Measurements from ENCODE around the gene GAB2. TPM values are rescaled to one million over a fixed set of nuclear protein-coding genes. Genes with fewer than 3 reads are reported as not detected.
A peak's percentile ranks its signal among the peaks of the same experiment; 100 is the strongest.
"Not testable (repeated sequence)": the region's sequence is repeated elsewhere in the genome, so short reads cannot be mapped to it uniquely, and the experiment has no call there.

The GAB2 gene
- total RNA-seq, 2 experiments from 2014 or later, result 1.2 to 1.3 TPM

GRCh38 chr11:78465169-78465942 lies 47.7 kb upstream of the GAB2 start:
- peaks cover 21% of the 10 kb centered on the region for H3K4me1 ChIP-seq (ENCODE audit: insufficient read depth, low read length, poor library complexity, severe bottlenecking)
- no peaks in the 10 kb centered on the region for H3K9me2 ChIP-seq (ENCODE audit: insufficient read depth, low read length)
- ChIA-PET POLR2A (interaction anchor here (0.6 kb wide), 2 partner anchors 467 to 808 kb away, joined by 3 to 6 read pairs; no protein-coding TSS in a partner anchor), CTCF (ENCODE audit: unreplicated experiment) (no interaction called here)
- no peaks in the 10 kb centered on the region for H3K79me2 ChIP-seq (ENCODE audit: insufficient read depth, low read depth, low read length)
- peaks cover 49% of the 10 kb centered on the region for H3K36me3 ChIP-seq (ENCODE audit: insufficient read depth, low read length)
- no TSS peak for BruUV-seq (replicated peaks)
- TF ChIP-seq EZH2phosphoT487 (IDR thresholded peaks at IDR 0.05; ENCODE audit: borderline replicate concordance, low read depth, low read length) (no peak), CTCF (conservative IDR thresholded peaks at IDR 0.05; ENCODE audit: low read length) (no peak)
- intact Hi-C loops (cut with micrococcal nuclease; ENCODE audit: unreplicated experiment), result loop anchor here (1.0 kb wide), 1 partner anchor 8 kb away; no protein-coding TSS in a partner anchor
- H4K20me1 ChIP-seq (ENCODE audit: insufficient read depth, low read length), result no peaks in the 10 kb centered on the region
- DNase-seq (ENCODE audit: low spot score), result peak; percentile 65
- H3K4me2 ChIP-seq (ENCODE audit: low read length), result peak overlapping the region; percentile 52
- no peak overlapping the region for H2AFZ ChIP-seq (ENCODE audit: low read length)
- no peaks in the 10 kb centered on the region for H3K9me3 ChIP-seq (ENCODE audit: low read length)
- H3K4me3 ChIP-seq (ENCODE audit: low read depth, low read length, poor library complexity, severe bottlenecking), result no peak overlapping the region
- H3K27ac ChIP-seq (ENCODE audit: low read depth, low read length, poor library complexity, severe bottlenecking), result peak overlapping the region; percentile 75

DNA sequence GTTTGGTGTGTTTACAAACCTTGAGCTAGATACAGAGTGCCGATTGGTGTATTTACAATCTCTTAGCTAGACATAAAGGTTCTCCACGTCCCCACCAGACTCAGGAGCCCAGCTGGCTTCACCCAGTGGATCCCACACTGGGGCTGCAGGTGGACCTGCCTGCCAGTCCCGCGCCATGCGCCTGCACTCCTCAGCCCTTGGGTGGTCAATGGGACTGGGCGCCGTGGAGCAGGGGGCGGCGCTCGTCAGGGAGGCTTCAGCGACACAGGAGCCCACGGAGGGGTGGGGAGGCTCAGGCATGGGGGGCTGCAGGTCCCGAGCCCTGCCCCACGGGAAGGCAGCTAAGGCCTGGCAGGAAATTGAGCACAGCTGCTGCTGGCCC lies 47.2 kb upstream of the GAB2 start:
- DNase-seq (ENCODE audit: low spot score); H2AFZ ChIP-seq (ENCODE audit: low read length); H3K79me2 ChIP-seq (ENCODE audit: insufficient read depth, low read depth, low read length); H4K20me1 ChIP-seq (ENCODE audit: insufficient read depth, low read length); H3K9me3 ChIP-seq (ENCODE audit: low read length); H3K9me2 ChIP-seq (ENCODE audit: insufficient read depth, low read length); CTCF ChIA-PET (ENCODE audit: unreplicated experiment); H3K4me3 ChIP-seq (ENCODE audit: low read depth, low read length, poor library complexity, severe bottlenecking); BruUV-seq (replicated peaks): not testable (repeated sequence)
- Histone ChIP-seq H3K4me1 (ENCODE audit: insufficient read depth, low read length, poor library complexity, severe bottlenecking) (peaks cover 21% of the 10 kb centered on the region), H3K36me3 (ENCODE audit: insufficient read depth, low read length) (peaks cover 55% of the 10 kb centered on the region), H3K4me2 (ENCODE audit: low read length) (peak overlapping the region; percentile 52; the same call in 1 of the 2 replicates), H3K27ac (ENCODE audit: low read depth, low read length, poor library complexity, severe bottlenecking) (peak overlapping the region; percentile 75)
- POLR2A ChIA-PET, result interaction anchor here (0.6 kb wide), 1 partner anchor 467 kb away, joined by 3 read pairs; no protein-coding TSS in a partner anchor
- intact Hi-C loops (cut with micrococcal nuclease; ENCODE audit: unreplicated experiment), result loop anchor here (1.0 kb wide), 1 partner anchor 7 kb away; no protein-coding TSS in a partner anchor

DNA sequence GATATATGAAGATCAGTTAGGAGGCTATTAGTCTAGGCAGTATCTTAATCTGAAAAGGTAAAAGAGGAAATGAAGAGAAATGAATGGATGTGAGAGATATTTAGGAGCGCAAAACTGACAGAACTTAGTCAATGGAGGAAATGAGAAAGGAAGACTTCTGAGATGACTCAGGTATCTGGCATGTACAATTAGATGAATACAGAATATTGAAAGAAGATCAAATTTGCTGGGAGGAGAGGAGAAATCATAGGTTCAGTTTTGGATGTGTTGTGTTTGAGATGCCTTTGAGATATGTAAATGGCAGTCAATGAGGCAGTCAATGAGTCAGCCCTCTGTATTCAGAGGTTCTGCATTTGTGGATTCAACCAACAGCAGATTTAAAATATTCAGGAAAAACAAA lies 42.9 kb upstream of the GAB2 start:
- POLR2A ChIA-PET, result no interaction called here
- intact Hi-C loops (cut with micrococcal nuclease; ENCODE audit: unreplicated experiment), result no loop called here

More for the DNA sequence above, 42.9 kb upstream of the GAB2 start:
- no peaks in the 10 kb centered on the region for H4K20me1 ChIP-seq (ENCODE audit: insufficient read depth, low read length)
- H2AFZ ChIP-seq (ENCODE audit: low read length), result no peak overlapping the region
- TF ChIP-seq CTCF (conservative IDR thresholded peaks at IDR 0.05; ENCODE audit: low read length) (no peak), EZH2phosphoT487 (IDR thresholded peaks at IDR 0.05; ENCODE audit: borderline replicate concordance, low read depth, low read length) (no peak)
- peaks cover 81% of the 10 kb centered on the region for H3K36me3 ChIP-seq (ENCODE audit: insufficient read depth, low read length)
- DNase-seq (ENCODE audit: low spot score), result no peak
- no peaks in the 10 kb centered on the region for H3K9me3 ChIP-seq (ENCODE audit: low read length)
- no peak overlapping the region for H3K4me3 ChIP-seq (ENCODE audit: low read depth, low read length, poor library complexity, severe bottlenecking)
- H3K27ac ChIP-seq (ENCODE audit: low read depth, low read length, poor library complexity, severe bottlenecking), result no peak overlapping the region
- no peak overlapping the region for H3K4me2 ChIP-seq (ENCODE audit: low read length)
- no TSS peak for BruUV-seq (replicated peaks)
- peaks cover 11% of the 10 kb centered on the region for H3K4me1 ChIP-seq (ENCODE audit: insufficient read depth, low read length, poor library complexity, severe bottlenecking)
- CTCF ChIA-PET (ENCODE audit: unreplicated experiment), result no interaction called here
- no peaks in the 10 kb centered on the region for H3K9me2 ChIP-seq (ENCODE audit: insufficient read depth, low read length)
- H3K79me2 ChIP-seq (ENCODE audit: insufficient read depth, low read depth, low read length), result no peaks in the 10 kb centered on the region
